K562 (cell line): ENCODE results near the gene RIMKLB. TPM values are rescaled to one million over a fixed set of nuclear protein-coding genes. Genes with fewer than 3 reads are reported as not detected.

Experiments used
- ATAC-seq: fragments of 200-7000 bp; cut with Tn5 transposase; 3 replicates; pipeline ENCODE4 v1.9.1; 2020; ENCODE audit warnings: moderate library complexity
- BruUV-seq: library from RNA; stranded (reverse); fragments of 400-500 nt; replicated peaks from 2 replicates; lab custom pipeline; 2021; lab: Mats Ljungman, UMichigan
- CTCF ChIA-PET: fragments of 300-600 bp; formaldehyde crosslinking; extraction: SDS; loops from one replicate; lab custom pipeline; 2021; ENCODE audit warnings: low intra/inter-chr PET ratio; lab: Yijun Ruan, JAX
- POLR2A ChIA-PET: fragments of 300-600, 350-650 bp; sonication (Branson Sonifier 250); formaldehyde crosslinking; extraction: SDS; loops from one replicate; lab custom pipeline; 2021; ENCODE audit warnings: antibody characterized with exemption, inconsistent platforms; lab: Yijun Ruan, JAX
- DNase-seq, 4 experiments: peaks; one replicate each; pipeline versions ENCODE4 v3.0.0 to v3.0.0-alpha.2; 2011 to 2018; ENCODE audit warnings: low spot score in 3 of 4, mixed read lengths in 3 of 4; ENCODE audit errors: extremely low read depth in 1 of 4
- FAIRE-seq: peaks from 2 replicates; lab custom pipeline; 2011; peaks lifted over from hg19 to GRCh38; lab: Jason Lieb, UNC
- H2AFZ ChIP-seq: 2 replicates; pipeline ENCODE4 v1.6.0; 2011; ENCODE audit warnings: low read depth, low read length, control low read depth, inconsistent platforms
- H3K27ac ChIP-seq: fragments of 200-600 bp; 3 replicates; pipeline ENCODE4 v1.8.0; 2011; ENCODE audit warnings: low read depth, mild to moderate bottlenecking, control low read depth, inconsistent platforms, low read length, moderate library complexity, mixed read lengths; ENCODE audit errors: extremely low read depth
- H3K27me3 ChIP-seq, 2 experiments: fragments of 300-600 bp in 1 of 2; 2 replicates in 1 of 2; 3 replicates in 1 of 2; pipeline versions ENCODE4 v1.6.0 to v1.8.0; 2011; ENCODE audit warnings: inconsistent platforms in 2 of 2, low read length in 2 of 2, mild to moderate bottlenecking in 1 of 2, mixed read lengths in 1 of 2, moderate library complexity in 1 of 2; ENCODE audit not compliant: control insufficient read depth in 2 of 2, insufficient read depth in 2 of 2
- H3K36me3 ChIP-seq: fragments of 300-600 bp; 3 replicates; pipeline ENCODE4 v1.8.0; 2011; ENCODE audit warnings: mild to moderate bottlenecking, low read length, inconsistent platforms; ENCODE audit not compliant: control insufficient read depth, insufficient read depth
- H3K4me1 ChIP-seq, 2 experiments: fragments of 200-600 bp in 1 of 2; replicated peaks in 1 of 2; 2 replicates in 1 of 2; 3 replicates in 1 of 2; pipeline versions ENCODE4 v1.5.1 to v1.8.0; 2011; ENCODE audit warnings: inconsistent platforms in 2 of 2, low read length in 2 of 2, mild to moderate bottlenecking in 1 of 2, mixed read lengths in 1 of 2, moderate library complexity in 1 of 2; ENCODE audit not compliant: control insufficient read depth in 2 of 2, insufficient read depth in 2 of 2
- H3K4me2 ChIP-seq: 2 replicates; pipeline ENCODE4 v1.6.1; 2011; ENCODE audit warnings: low read length, control low read depth, inconsistent platforms, mixed read lengths; ENCODE audit not compliant: insufficient read depth
- H3K4me3 ChIP-seq: fragments of 200-600 bp; sonication (generic), shearing (Covaris generic); 2 replicates; pipeline ENCODE4 v1.5.1; 2016; ENCODE audit warnings: control low read depth, inconsistent platforms
- H3K79me2 ChIP-seq: fragments of 200-600 bp; 3 replicates; pipeline ENCODE4 v1.8.0; 2011; ENCODE audit warnings: low read length, inconsistent platforms; ENCODE audit not compliant: control insufficient read depth, insufficient read depth
- H3K9ac ChIP-seq, 2 experiments: 2 replicates each; pipeline versions ENCODE4 v1.6.0 to v1.6.1; 2011; ENCODE audit warnings: low read depth in 2 of 2, low read length in 2 of 2, control low read depth in 1 of 2, inconsistent platforms in 1 of 2, mild to moderate bottlenecking in 1 of 2, mixed read lengths in 1 of 2; ENCODE audit not compliant: insufficient read depth in 1 of 2
- H3K9me1 ChIP-seq: one replicate; pipeline ENCODE4 v1.6.0; 2011; ENCODE audit warnings: inconsistent platforms, mild to moderate bottlenecking, low read length, moderate library complexity; ENCODE audit not compliant: control insufficient read depth, insufficient read depth
- H3K9me3 ChIP-seq: replicated peaks from 2 replicates; pipeline ENCODE4 v1.5.1; 2011; ENCODE audit warnings: low read depth, low read length, inconsistent platforms; ENCODE audit not compliant: control insufficient read depth, insufficient read depth
- H4K20me1 ChIP-seq: replicated peaks from 2 replicates; pipeline ENCODE4 v1.6.1; 2011; ENCODE audit warnings: low read length, inconsistent platforms, mixed read lengths; ENCODE audit not compliant: control insufficient read depth, insufficient read depth
- BMI1 ChIP-seq: fragments of 150-350 bp; IDR thresholded peaks from 2 replicates; pipeline ENCODE4 v1.6.1; 2014; ENCODE audit warnings: low read length
- ILF3 ChIP-seq: fragments of 450-650 bp; IDR thresholded peaks from 2 replicates; pipeline ENCODE4 v1.6.1; 2018; ENCODE audit warnings: antibody characterized with exemption, mild to moderate bottlenecking, moderate library complexity, borderline replicate concordance
- KLF16 ChIP-seq: IDR thresholded peaks from 2 replicates; pipeline ENCODE4 v1.6.1; 2016; ENCODE audit warnings: antibody characterized with exemption
- RBM17 ChIP-seq: fragments of 200-400 bp; formaldehyde crosslinking; IDR thresholded peaks from 2 replicates; pipeline ENCODE4 v1.6.1; 2017; ENCODE audit warnings: low read depth, mild to moderate bottlenecking, low read length, borderline replicate concordance
- SMC3 ChIP-seq: conservative IDR thresholded peaks from 2 replicates; pipeline ENCODE4 v1.6.1; 2011; ENCODE audit warnings: low read depth, low read length, improper control_type of control experiment; ENCODE audit not compliant: insufficient read depth
- ZNF12 ChIP-seq: sonication (generic); formaldehyde crosslinking; IDR thresholded peaks from 2 replicates; pipeline ENCODE4 v1.4.0; 2020; ENCODE audit warnings: mild to moderate bottlenecking, missing genetic modification reagents
- ZNF436 ChIP-seq: fragments of 250-450, 450-650 bp; sonication (Bioruptor Pico); formaldehyde crosslinking; IDR thresholded peaks from 2 replicates; pipeline ENCODE4 v1.7.0; 2020; ENCODE audit warnings: mild to moderate bottlenecking
- WGBS: fragments of 100-300 bp; shearing (Covaris generic); methylation state at CpG from one replicate; pipeline ENCODE4 v1.1.6; 2016; ENCODE audit warnings: low coverage, mixed read lengths; ENCODE audit not compliant: insufficient coverage; ENCODE audit errors: missing lambda C conversion rate; 5-methylcytosine and 5-hydroxymethylcytosine counted together
- in situ Hi-C: fragments of 300-500 bp; cut with MboI; formaldehyde crosslinking; loops from 4 replicates; pipeline ENCODE4 v1.15.0; 2018; ENCODE audit warnings: inconsistent platforms, mixed read lengths
- intact Hi-C: fragments of 100-400 bp; cut with micrococcal nuclease; formaldehyde crosslinking; loops from 2 replicates; pipeline ENCODE4 v1.14.2; 2022
- polyA plus RNA-seq, 8 experiments: library from polyadenylated mRNA; depleted of rRNA in 4 of 8; stranded (reverse) in 5 of 8; unstranded in 3 of 8; fragments of >200 nt; fragmentation: Nextera tagmentation in 2 of 8; fragmentation: Illumina TruSeq in 1 of 8; extraction: Ambion mirVana in 2 of 8; extraction: Trizol in 1 of 8; gene quantifications; 2 replicates each; pipeline versions ENCODE4 v1.2.1 to v1.2.3, GENCODE V29; 2011 to 2014; ENCODE audit warnings: inconsistent platforms in 1 of 8, missing spikeins in 1 of 8
- total RNA-seq, 7 experiments: library from RNA; depleted of rRNA in 6 of 7; stranded (reverse); fragments of >200 nt in 6 of 7; fragmentation: Illumina TruSeq in 2 of 7; extraction: Trizol in 2 of 7; gene quantifications; 2 replicates each; pipeline versions ENCODE4 v1.2.1 to v1.2.3, GENCODE V29; 2011 to 2021; ENCODE audit warnings: low replicate concordance in 1 of 7
- TF ChIP-seq, protein P1 (sequence below): sonication (generic); formaldehyde crosslinking; IDR thresholded peaks from 2 replicates; pipeline ENCODE4 v1.8.1; 2023; ENCODE audit warnings: mild to moderate bottlenecking, missing genetic modification reagents

RIMKLB gene
- total and polyA plus RNA-seq, 9 of the 15 experiments (the other 6 are each of a cell fraction or from before 2014, with no cell fraction given) = 6.5 to 22.8 (median 17.2) TPM

DNA sequence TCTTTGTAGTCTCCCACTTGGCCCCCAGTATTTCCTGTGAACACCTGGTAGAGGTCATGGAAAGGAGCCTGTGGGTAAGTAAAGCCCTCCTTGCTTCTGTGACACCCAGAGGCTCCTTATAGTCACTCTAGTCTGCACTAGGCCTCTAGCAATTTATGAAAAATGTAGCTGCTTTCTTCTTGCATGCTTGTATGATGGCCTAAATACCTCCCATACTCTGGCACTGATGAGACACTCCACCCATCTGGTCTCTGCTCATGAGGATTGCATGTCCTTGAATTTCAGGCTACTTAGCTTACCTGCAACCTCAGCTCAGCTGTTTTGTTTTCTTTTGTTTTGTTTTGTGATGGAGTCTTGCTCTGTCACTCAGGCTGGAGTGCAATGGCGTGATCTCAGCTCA lies 120.1 kb downstream of the RIMKLB start:
- POLR2A ChIA-PET = interaction anchor here (1.1 kb wide), 1 partner anchor 10 kb away, joined by 5 read pairs; no protein-coding TSS in a partner anchor
- no peaks in the 10 kb centered on the region for H3K9me3 ChIP-seq

More for the DNA sequence above, 120.1 kb downstream of the RIMKLB start:
- in situ Hi-C loops (no loop called here), intact Hi-C loops (no loop called here)
- H3K4me3 ChIP-seq = no peak overlapping the region
- FAIRE-seq = no peak
- H3K36me3 ChIP-seq = no peaks in the 10 kb centered on the region
- no peak for ATAC-seq
- H4K20me1 ChIP-seq = no peaks in the 10 kb centered on the region
- no CpG with 5 or more reads among the region's 1 CpG for WGBS
- BruUV-seq = no TSS peak
- no peak for TF ChIP-seq RBM17
- no peak for TF ChIP-seq SMC3
- no peak for TF ChIP-seq ZNF436
- TF ChIP-seq ILF3 = no peak
- TF ChIP-seq KLF16 = no peak
- TF ChIP-seq ZNF12 (CRISPR knock-in tag) = no peak
- TF ChIP-seq, protein P1, sequence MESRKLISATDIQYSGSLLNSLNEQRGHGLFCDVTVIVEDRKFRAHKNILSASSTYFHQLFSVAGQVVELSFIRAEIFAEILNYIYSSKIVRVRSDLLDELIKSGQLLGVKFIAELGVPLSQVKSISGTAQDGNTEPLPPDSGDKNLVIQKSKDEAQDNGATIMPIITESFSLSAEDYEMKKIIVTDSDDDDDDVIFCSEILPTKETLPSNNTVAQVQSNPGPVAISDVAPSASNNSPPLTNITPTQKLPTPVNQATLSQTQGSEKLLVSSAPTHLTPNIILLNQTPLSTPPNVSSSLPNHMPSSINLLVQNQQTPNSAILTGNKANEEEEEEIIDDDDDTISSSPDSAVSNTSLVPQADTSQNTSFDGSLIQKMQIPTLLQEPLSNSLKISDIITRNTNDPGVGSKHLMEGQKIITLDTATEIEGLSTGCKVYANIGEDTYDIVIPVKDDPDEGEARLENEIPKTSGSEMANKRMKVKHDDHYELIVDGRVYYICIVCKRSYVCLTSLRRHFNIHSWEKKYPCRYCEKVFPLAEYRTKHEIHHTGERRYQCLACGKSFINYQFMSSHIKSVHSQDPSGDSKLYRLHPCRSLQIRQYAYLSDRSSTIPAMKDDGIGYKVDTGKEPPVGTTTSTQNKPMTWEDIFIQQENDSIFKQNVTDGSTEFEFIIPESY (CRISPR knock-in tag) = no peak
- no peak for TF ChIP-seq BMI1
- TF ChIP-seq, all 486 proteins: peak for 0
- peak overlapping the region; percentile 45; the same call in 1 of the 2 replicates for H2AFZ ChIP-seq
- H3K4me2 ChIP-seq = no peak overlapping the region
- peaks cover 0 to 5% of the 10 kb centered on the region in 2 experiments; a peak in 3 of 5 replicates for H3K4me1 ChIP-seq
- no peak overlapping the region for H3K9ac ChIP-seq
- H3K79me2 ChIP-seq = no peaks in the 10 kb centered on the region
- H3K27ac ChIP-seq = no peak overlapping the region; the same call in 2 of the 3 replicates
- CTCF ChIA-PET = no interaction called here
- H3K27me3 ChIP-seq = no peaks in the 10 kb centered on the region
- no peaks in the 10 kb centered on the region for H3K9me1 ChIP-seq
- DNase-seq = no peak
